ENCODE data around the gene USP31. TPM values are rescaled to one million over a fixed set of nuclear protein-coding genes. Genes with fewer than 3 reads are reported as not detected.

The USP31 gene
- total RNA-seq, 4 donors from 2014 or later = 7.8 to 29.9 (median 11.0) TPM

- peak overlapping the region in 1 of 4 donors; percentile 41 for H3K27ac ChIP-seq
- TF ChIP-seq POLR2A (IDR thresholded peaks at IDR 0.05) = no peak
- TF ChIP-seq CTCF (IDR thresholded peaks at IDR 0.05) = no peak
- no peaks in the 10 kb centered on the region for H3K27me3 ChIP-seq
- H3K4me3 ChIP-seq = no peak overlapping the region
- intact Hi-C loops (cut with DNase I) = no loop called here
- peaks cover 0 to 5% (median 0%) of the 10 kb centered on the region in 3 donors for H3K9me3 ChIP-seq
- H3K4me1 ChIP-seq = peaks cover 0 to 73% (median 19%) of the 10 kb centered on the region in 3 donors
- no peaks in the 10 kb centered on the region for H3K36me3 ChIP-seq
- DNase-seq = no peak
- 69 to 81% methylated on average over 2 of the region's 2 CpGs for WGBS, 2 donors
Observed at GRCh38 chr16:23137256-23137655, 12.0 kb downstream of the USP31 start.

- H3K4me3 ChIP-seq = no peak overlapping the region
- H3K36me3 ChIP-seq = no peaks in the 10 kb centered on the region
- TF ChIP-seq POLR2A (IDR thresholded peaks at IDR 0.05) (no peak), CTCF (IDR thresholded peaks at IDR 0.05) (no peak)
- intact Hi-C loops (cut with DNase I) = no loop called here
- no peak for DNase-seq
- H3K27me3 ChIP-seq = no peaks in the 10 kb centered on the region
- 37 to 46% methylated on average over 3 of the region's 3 CpGs for WGBS, 2 donors
- H3K4me1 ChIP-seq = peaks cover 3 to 65% (median 8%) of the 10 kb centered on the region in 3 donors
- H3K27ac ChIP-seq = peak overlapping the region in 3 of 4 donors; percentile 84 to 88 (median 84)
- peaks cover 0 to 5% (median 0%) of the 10 kb centered on the region in 3 donors for H3K9me3 ChIP-seq
Observed at GRCh38 chr16:23134274-23134673, 15.0 kb downstream of the USP31 start.

GRCh38 chr16:23132775-23133463 lies 16.3 kb downstream of the USP31 start:
- WGBS, 2 donors = 45 to 46% methylated on average over 11 of the region's 11 CpGs
- Histone ChIP-seq H3K9me3 (peaks cover 0 to 5% (median 0%) of the 10 kb centered on the region in 3 donors), H3K27ac (peak overlapping the region; percentile 53 to 88 (median 84)), H3K4me3 (peak overlapping the region in 2 of 4 donors; percentile 22 to 43), H3K4me1 (peaks cover 3 to 54% (median 8%) of the 10 kb centered on the region in 3 donors), H3K36me3 (no peaks in the 10 kb centered on the region), H3K27me3 (no peaks in the 10 kb centered on the region)
- no peak for TF ChIP-seq CTCF (IDR thresholded peaks at IDR 0.05)
- no peak for TF ChIP-seq POLR2A (IDR thresholded peaks at IDR 0.05)
- no peak for DNase-seq
- intact Hi-C loops (cut with DNase I) = no loop called here

- Histone ChIP-seq H3K4me3 (peak overlapping the region in 2 of 4 donors; percentile 1 to 43), H3K27me3 (no peaks in the 10 kb centered on the region), H3K9me3 (peaks cover 0 to 4% (median 0%) of the 10 kb centered on the region in 3 donors), H3K4me1 (peaks cover 3 to 58% (median 8%) of the 10 kb centered on the region in 3 donors), H3K27ac (peak overlapping the region; percentile 53 to 88 (median 84)), H3K36me3 (no peaks in the 10 kb centered on the region)
- DNase-seq = no peak
- intact Hi-C loops (cut with DNase I) = no loop called here
- TF ChIP-seq CTCF (IDR thresholded peaks at IDR 0.05) (no peak), POLR2A (IDR thresholded peaks at IDR 0.05) (no peak)
- 31 to 58% methylated on average over 7 of the region's 7 CpGs for WGBS, 2 donors
Observed at GRCh38 chr16:23131931-23132621, 17.2 kb downstream of the USP31 start.

- no peak for DNase-seq
- Histone ChIP-seq H3K27ac (peak overlapping the region; percentile 53 to 84 (median 80)), H3K27me3 (no peaks in the 10 kb centered on the region), H3K4me1 (peaks cover 3 to 65% (median 8%) of the 10 kb centered on the region in 3 donors), H3K36me3 (no peaks in the 10 kb centered on the region), H3K4me3 (peak overlapping the region in 1 of 4 donors; percentile 15), H3K9me3 (no peaks in the 10 kb centered on the region)
- 72 to 80% methylated on average over 1 of the region's 1 CpG for WGBS, 2 donors
- TF ChIP-seq CTCF (IDR thresholded peaks at IDR 0.05) (no peak), POLR2A (IDR thresholded peaks at IDR 0.05) (no peak)
- intact Hi-C loops (cut with DNase I) = no loop called here
Observed at GRCh38 chr16:23131436-23131835, 17.8 kb downstream of the USP31 start.

Data from esophagus squamous epithelium (tissue), 5 donors.